HG03159 (cell line): Measurements from ENCODE around the gene NDRG4.

ENCODE experiments used
- ATAC-seq: cut with Tn5 transposase; IDR thresholded peaks from one replicate; pipeline ENCODE4 v1.9.1; 2021; ENCODE audit warnings: mild to moderate bottlenecking, moderate library complexity; ENCODE audit not compliant: unreplicated experiment

Gene NDRG4

DNA sequence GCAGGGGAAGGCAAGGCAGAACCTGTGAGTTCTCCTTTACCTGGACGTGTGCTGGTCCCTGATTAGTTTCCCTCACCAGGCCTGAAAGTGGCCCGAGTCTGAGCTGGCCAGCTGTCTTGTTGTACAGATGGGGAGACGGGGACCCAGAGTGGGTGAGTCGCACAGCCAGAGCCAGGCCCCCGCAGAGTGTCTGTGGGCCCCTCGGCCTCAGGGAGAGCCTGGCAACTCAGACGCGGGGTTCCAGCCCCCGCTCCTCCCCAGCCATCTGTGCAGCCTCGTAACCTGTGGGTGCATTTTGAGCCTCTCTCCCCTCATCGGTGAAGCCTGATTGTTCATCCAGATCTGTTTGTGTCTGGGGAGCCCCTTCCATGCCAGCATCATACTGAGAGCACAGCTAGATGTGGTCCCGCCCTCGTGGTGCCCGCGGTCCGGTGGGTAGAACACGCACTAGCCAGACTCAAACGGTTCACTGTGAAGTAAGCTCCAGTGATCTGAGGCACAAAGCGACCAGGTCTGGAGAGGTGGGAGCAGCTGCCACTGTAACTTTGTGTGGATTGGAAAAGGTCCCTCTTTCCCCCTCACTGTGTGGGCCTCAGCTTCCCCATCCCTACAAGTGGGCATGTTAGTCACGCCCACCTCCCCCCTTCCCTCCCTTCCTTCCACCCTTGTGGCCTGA is 6.0 kb upstream of the NDRG4 start:
- ATAC-seq, result no peak

DNA sequence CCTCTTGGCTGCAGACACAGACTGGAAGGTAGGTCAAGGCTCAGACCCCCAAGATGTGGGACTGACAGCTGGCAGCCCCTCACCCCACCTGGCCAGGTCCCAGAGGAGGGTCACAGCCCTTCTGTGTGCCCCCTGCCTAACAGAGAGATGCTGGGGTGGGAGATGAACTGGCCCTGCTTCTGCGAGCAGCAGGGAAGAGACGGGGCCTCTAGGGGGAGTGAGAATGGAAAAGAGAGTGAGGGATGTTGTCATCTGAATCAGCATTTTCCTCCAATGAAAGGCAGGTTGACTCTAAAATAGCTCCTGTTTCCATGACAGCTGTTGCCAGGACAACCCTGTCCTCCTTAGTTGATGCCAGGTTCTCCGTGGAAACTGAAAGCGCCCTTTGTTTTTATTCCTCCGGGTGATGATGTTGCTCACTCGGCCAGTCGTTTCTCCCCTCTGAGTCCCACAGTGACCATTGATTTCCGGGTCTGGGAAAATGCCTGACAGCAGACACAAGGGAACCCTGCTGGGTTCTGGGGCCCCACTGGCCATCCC is 4.9 kb upstream of the NDRG4 start:
- peak; percentile 64 for ATAC-seq

DNA sequence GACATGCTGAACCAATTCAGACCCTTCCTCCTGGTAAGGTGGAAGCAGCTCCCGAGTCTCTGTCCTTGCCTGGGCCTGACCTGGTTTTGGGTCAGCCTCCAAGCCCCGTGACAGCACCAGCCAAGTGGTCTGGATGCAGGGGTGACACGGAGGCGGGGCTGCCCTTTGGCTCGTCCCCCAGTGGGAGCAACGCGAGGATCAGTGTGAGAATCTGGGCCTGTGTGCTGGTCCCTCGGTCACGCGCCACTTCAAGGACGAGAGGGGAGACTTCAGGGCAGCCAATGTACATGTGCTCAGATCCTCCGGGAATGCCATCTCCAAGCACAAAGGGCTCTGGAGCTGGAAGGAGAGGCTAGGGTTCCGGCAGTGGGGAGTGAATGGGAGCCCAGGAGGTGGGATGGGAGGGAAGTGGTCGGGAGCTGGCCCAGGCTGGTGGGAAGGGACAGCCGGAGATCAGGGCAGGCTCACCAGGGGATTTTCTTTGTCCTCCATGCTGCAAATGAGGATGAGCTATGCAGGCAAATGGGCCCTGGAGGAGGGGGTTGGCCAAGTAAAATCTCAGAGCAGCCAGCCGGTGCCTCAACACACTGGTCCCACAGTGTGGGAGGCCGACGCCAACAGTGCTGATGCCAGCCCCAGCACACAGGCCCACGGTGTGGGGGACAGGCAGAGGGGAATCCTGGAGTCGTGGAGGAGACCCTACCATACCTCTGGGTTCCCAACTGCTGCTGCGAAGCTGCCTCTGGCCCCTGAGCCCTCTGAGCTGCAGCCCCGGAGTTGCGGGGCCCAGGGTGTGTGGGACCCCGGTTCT is 4.2 kb upstream of the NDRG4 start:
- ATAC-seq, result no peak

DNA sequence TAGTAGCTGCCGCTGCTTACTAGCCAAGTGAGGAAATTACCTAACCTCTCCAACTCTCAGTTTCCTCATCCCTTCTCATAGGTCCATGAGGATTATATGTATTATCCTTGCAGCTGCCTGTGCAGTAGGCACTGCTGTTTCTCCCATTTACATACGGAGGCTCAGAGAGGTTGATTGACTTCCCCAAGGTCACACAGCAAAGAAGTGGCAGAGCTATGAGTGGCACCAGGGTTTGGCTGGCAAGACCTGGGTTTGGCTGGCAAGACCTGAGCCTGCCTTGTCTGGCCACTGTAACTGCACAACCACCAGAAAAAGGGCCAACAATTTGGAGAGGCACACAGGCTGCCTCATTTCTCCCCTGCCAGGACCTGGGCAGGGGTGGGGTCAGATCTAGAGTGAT is 2.5 kb upstream of the NDRG4 start:
- no peak for ATAC-seq

DNA sequence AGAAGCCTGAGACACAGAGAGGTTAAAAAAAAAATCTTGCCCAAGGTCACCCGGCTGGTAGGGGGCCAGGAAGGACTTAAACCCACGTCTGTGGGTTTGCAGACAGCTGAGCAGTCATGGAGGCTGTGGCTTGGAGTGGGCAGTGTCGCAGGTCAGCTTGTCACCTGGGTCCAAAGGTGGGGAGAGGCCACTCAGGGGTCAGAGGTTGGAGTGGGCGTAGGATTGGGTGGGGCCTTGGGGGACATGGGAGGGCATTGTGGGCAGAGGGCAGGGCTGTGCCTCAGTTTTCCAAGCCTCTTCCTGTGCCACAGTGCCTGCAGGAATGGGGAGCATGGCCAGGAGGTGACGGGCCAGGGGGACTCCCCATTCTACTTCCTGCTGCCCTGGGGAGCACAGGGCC is 2.0 kb upstream of the NDRG4 start:
- ATAC-seq, result no peak

DNA sequence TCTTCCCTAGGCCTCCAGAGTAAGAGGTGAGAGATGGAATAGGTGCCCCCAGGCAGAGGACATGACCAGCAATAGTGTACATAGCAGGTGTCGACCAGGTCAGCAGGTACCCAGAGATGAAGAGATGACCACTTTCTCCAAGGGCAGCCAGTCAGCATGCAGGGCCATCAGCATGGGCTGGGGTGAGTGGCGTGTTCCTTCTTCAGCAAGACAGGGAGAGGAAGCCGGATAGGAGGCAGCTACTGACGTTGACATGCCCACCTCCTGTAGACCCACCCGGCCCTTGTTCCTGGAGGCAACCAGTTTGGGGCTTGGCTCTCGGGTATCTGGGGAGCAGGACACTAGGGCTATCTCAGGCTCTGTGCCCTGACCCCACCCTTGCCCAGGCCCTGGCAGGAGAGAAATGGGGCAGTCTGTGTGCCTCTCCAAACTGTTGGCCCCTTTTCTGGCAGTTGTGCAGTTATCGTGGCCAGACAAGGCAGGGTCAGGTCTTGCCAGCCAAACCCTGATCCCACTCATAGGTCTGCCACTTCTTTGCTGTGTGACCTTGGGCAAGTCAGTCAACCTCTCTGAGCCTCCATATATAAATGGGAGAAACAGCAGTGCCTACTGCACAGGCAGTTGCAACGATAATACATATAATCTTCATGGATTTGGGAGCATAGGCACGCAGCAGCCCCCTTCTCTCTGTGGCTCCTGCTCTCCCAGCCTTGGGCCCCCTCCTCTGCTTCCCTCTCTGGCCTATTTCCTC is 1.4 kb upstream of the NDRG4 start:
- ATAC-seq, result no peak

DNA sequence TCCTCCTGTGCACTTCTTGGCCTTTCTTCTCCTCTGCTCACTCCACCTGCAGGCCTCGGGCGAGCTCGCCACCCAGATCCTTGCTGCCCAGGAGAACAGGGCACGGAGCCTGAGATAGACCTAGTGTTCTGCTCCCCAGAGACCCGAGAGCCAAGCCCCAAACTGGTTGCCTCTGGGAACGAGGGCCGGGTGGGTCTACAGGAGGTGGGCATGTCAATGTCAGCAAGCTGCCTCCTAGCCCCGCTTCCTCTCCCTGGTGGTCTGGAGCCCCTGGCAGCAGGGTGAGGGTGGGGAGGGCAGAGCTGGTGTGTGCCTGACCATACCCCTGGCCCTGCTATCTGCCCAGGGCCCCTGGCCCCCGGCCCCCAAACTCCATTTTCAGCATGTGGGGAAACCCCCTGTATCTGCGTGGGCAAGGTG is 841 bp upstream of the NDRG4 start:
- ATAC-seq, result no peak

DNA sequence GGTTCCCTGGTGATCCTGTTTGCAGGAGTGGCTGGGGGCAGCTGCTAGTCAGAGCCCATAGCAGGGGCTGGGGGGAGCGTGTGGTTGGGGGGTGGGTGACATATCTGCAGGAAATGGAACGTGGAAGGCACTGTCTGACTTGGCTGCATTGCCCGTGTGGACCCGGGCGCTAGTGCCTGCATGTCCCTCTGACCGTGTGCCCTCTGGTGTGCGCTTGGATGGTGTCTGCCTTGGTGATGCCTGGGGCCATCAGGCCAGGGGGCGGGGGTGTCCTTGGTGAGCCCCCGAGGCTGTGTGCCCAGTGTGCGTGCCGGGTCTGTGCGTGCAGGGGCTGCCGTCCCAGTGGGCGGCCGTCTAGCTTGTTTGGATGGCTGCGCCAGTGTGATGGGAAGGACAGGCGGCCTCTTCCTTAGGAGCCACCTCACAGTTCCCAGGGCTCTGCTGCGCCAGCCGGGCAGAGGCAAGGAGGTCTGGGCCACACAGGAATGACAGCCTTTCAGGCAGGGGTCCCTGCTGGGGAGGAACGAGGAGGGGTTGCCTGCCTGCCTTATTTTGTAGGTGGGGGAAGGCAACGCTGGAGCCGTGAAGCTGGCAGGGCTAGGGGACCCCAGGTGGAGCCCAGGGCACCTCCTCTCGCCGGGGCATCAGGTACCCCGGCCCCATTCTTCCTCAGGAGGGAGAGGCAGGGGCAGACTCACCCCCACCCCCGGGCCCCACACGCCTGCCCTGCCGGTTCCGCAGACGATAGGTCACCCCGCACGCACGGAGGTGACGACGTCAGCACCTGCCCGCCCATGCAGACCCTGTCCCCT is 693 bp downstream of the NDRG4 start:
- ATAC-seq, result no peak

DNA sequence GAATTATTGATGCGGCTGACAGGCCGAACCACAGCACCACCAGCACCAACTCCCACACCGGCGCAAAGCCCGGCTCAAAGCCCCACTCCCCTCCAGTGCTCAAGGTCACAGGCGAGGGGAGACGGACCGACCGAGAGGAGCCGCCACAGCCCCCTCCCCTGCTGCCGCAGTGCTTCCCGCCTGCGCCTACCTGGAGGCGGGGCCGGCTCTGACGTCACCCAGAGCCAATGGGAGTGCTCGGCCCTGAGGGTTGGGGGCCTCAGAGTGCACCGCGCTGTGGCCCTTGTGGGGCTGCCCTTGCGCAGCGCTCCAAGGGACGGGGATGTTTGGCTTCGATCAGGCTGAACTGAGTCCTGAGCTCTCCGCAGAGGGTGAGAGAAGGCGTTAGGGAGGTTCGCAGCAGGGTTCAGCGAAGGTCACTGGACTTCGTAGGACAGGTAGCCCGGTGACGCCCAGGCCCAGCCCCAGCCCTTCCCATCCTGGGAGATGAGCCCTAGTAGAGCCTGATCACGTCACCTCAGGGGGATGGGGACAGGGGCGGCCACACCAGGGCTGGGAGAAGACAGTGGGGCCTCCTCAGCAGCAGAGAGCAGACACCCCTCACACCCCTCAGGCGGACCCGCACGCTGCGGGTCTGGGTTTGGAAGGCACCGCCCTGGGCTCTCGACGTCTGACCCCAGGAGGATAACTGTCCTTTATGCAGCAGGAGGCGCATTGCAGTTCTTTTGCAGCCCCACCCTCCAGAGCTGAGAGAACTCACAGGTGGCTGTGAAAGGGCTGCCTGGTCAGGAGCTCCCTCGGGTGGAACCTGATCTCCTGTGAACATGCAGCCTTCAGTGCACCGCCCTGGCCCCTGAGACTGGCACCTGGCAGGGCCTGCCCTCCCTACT is 1.5 kb downstream of the NDRG4 start:
- no peak for ATAC-seq

DNA sequence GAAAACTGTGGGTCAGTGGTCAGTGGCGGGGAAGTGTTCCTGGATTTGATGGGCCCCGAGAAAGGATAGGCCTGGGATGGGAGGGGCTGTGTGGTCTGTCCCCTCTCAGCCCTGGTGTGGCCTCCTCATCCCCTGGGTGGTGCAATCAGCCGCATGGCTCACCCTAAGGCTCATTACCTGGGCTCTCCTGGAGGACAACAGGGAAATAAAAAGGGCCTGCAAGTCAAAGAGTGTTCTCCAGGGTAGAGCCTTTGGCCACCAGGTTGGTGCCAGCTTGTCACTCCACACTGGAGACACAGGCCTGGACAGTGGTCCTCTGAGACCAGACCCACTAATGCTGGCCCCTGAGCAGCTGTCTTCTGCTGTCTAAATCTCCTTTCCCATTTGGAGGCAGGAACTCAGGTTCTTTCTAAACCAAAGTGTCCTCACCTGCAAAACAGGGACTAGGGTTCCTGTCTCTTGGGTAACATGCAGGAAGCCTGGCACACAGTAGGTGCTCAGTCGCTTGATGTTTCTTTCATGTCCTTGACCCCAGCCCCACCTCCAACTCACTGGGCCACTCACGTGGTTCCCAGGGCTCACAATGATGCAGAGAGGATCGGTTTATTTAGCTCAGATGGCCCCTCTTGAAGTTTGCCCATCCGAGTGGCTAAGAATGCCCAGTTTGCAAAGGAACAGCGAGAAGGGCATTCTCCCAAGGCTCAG is 2.4 kb downstream of the NDRG4 start:
- ATAC-seq, result no peak

DNA sequence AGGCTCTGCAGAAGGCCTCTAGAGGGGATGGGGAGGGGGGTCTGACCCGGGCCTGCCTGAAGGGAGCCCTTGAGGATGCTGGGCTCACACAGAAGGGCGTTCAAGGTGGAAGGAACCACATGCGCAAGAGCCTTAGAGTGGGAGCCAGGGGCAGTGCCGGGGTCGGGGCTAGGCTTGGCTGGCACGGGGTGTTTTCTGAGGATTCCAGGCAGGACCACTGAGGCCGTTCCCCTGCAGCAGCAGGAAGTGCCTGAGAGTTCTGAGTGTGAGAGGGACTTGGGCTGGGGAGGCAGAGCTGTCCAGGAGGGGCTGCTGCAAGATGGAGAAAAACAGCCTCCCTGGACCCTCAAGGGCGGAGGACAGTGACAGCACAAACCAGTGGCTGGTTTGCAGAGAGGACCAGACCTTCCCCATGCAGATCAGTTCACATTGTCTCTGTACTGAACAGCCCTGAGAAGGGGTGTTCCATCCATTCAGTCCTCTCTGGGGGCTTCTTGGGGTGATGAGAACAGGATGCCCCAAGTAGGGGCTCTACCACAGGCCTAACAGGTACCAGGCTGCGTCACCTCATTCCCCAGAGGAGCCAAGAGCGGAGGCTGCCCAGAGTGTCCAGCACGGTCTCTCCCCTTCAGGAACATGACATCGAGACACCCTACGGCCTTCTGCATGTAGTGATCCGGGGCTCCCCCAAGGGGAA is 3.4 kb downstream of the NDRG4 start:
- no peak for ATAC-seq

DNA sequence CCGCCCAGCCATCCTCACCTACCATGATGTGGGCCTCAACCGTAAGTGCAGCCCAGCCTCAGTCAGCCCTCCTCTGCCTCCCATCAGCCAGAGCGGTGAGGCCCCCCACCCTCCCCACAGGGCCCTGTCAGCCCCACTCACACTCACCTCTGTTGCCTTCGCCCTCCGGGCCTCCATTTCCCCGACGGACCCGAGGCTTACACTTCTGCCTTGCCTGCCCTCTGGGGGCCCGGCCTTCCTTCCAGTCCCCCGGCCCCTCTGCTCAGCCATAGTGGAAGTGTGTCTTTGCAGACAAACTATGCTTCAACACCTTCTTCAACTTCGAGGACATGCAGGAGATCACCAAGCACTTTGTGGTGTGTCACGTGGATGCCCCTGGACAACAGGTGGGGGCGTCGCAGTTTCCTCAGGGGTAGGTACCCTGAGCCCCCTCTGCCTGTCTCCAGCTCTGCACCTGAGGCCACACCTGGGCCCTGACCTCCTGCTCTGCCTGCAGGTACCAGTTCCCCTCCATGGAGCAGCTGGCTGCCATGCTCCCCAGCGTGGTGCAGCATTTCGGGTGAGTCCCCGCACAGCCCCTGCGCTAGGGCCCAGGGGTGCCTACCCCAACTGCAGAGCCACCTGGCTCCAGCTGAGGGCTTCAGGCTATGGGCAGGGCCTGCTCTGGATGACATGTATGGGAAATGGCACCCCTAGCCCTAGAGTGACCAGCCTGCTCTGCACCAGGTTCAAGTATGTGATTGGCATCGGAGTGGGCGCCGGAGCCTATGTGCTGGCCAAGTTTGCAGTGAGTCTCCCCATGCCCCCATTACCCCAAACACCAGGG is 4.1 kb downstream of the NDRG4 start:
- ATAC-seq, result no peak

DNA sequence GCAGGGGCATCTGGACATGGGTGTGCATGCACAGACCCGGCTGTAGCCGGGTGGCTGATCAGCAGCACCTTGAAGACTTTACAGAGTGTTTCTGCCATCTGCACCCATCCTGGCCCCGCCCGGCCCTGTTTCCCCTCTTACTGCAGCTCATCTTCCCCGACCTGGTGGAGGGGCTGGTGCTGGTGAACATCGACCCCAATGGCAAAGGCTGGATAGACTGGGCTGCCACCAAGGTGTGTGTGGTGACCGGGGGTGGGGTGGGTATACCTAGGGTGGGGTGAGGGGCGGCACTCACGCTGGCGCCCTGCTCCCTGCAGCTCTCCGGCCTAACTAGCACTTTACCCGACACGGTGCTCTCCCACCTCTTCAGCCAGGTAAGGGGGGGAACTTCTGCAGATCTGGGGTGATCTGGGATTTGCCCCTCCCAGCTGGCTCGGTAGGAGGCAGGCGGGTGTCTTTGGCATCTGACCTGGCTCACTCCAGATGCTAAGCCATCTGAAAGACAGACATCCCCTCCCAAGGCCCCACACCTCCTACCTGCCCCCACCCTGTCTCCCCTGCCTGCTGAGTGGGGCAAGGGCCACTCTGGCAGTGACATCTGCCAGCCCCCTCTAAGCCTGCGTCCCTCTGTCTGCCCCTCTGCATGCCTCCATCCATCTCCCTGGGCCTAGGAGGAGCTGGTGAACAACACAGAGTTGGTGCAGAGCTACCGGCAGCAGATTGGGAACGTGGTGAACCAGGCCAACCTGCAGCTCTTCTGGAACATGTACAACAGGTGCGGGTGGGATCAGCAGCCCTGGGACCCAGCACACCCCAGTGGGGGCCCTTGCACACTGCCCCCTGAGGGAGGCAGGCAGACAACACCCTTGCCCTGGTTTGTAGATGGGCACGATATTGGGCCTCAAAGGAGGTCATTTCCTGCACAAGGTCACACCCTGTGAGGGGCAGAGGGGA is 6.6 kb downstream of the NDRG4 start:
- no peak for ATAC-seq

DNA sequence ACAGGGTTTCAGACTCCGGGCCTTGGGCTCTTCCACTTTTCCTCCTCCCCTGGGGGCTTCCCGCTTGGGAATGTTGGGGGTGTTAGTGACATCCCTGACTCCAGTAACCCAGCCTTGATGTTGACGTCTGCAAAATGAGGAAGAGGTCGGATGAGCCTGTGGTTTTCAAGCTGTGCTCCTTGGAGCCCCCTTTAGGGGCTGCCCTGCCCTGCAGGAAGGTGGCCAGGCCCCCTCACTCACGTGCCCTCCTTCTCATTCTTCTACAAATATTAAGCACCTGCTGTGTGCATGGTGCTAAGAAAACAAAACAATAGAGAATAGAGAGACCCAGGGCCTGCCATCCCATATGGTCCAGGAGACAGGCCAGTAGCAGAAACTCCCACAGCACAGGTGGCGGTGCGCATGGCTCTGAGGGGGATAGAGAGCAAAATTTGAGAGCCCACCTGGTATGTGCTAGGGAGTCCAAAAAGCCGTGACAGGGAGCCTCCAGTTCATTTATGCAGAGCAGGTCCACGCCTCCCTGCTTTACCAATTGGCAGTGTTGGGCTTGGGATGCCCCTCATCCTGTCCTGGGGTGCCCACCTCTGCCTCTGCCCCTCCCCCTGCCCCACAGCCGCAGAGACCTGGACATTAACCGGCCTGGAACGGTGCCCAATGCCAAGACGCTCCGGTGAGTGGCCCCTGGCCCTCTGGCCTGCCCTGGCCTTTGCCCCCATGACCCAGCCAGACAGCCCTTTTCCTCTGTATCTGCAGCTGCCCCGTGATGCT is 7.4 kb downstream of the NDRG4 start:
- ATAC-seq, result no peak

DNA sequence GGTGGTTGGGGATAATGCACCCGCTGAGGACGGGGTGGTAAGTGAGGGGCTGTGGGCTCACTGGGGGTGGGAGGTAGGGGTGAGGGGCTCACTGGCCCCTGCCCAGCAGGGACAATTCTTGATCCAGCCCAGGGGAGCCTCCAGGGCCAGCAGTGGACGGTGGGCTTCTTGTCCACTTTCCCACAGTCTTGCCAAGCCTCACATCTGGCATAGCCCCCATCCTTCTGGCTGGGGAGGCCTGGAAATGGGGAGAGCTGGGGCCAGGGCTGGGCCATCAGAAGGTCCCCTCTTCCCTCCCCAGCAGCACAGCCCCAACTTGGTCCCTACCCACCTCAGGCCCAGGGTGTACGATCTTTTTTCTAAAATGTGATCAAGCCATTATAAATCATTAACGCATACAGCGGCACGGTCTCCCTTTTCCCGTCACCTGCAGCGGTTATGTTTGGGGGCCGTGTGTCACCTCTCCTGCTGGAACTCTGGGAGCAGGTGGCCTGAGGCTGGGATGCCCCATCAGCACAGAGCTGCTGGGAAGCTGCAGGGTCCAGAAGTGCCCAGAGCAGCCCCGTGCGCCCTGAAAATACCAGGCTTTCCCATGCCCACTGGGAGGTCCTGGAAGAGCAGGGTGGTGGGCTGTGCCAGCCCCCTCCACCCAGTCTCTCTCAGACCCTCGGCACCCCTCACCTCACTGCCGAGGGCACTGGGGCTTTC is 8.2 kb downstream of the NDRG4 start:
- ATAC-seq, result no peak
